Heart left ventricle (tissue), 13 donors: ENCODE measurements around the gene TRABD2A.

ENCODE experiments used
- POLR2A ChIP-seq, 2 donors: fragments of 450-650 bp; IDR thresholded peaks; one replicate each; pipeline ENCODE4 v1.6.1; 2017; ENCODE audit warnings: antibody characterized with exemption in 2 of 2, mild to moderate bottlenecking in 2 of 2, moderate library complexity in 2 of 2
- TF ChIP-seq, protein P1 (sequence below), 12 donors: fragments of 200-600 bp; sonication (generic) in 4 of 12; IDR thresholded peaks; one replicate each; pipeline versions ENCODE4 v1.5.0 to v1.8.0; 2018 to 2022; ENCODE audit warnings: antibody characterized with exemption in 12 of 12, mild to moderate bottlenecking in 5 of 12
- donor health status: ischemic (EF 13 %, LVEDD 7.1; RV severe dilation, severe dysfunction).
- donor health status: DM: no; HTN: yes; CAD: no.
- donor health status: DM: no; HTN: no; CAD: no.
- donor health status: ischemic (EF 25% LVEDD 6.9; RV normal size, moderate dysfunction).
- donor health status: ischemic (EF 25% LVEDD 5.7; RV mildly dilated, moderate dysfunction).
- donor health status: ischemic (EF 35%, LVEDD 5.7; RV mildly dilated, moderate dysfunction).
- donor health status: nonischemic (EF 11% LVEDD 7.7; RV severe dilation, severe dysfunction).
- donor health status: DM: yes; HTN: yes; CAD: no.
- donor health status: PGD.
- donor health status: ischemic (EF 29% LVEDD 5.4; RV normal size, mild dysfunction).
- donor health status: nonischemic (EF 23%, LVEDD 6.1; RV moderate dilation, normal function).

DNA sequence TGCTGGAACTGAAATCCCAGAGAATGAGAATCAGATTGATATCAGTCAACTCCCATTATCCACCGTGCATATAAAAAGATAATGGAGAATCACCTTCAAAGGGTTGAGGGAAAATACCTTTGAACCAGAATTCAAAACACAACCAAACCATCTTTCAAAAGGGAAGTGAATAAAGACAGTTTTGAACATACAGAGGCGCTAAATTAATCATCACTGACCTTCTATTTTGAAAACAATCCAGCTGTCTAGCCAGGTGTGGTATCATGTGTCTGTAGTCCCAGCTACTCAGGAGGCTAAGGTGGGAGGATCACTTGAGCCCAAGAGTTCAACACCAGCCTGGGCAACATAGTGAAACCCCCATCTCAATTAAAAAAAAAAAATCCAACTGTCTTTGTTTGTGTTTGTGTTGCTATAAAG is 63.6 kb downstream of the TRABD2A start:
- TF ChIP-seq, protein P1, sequence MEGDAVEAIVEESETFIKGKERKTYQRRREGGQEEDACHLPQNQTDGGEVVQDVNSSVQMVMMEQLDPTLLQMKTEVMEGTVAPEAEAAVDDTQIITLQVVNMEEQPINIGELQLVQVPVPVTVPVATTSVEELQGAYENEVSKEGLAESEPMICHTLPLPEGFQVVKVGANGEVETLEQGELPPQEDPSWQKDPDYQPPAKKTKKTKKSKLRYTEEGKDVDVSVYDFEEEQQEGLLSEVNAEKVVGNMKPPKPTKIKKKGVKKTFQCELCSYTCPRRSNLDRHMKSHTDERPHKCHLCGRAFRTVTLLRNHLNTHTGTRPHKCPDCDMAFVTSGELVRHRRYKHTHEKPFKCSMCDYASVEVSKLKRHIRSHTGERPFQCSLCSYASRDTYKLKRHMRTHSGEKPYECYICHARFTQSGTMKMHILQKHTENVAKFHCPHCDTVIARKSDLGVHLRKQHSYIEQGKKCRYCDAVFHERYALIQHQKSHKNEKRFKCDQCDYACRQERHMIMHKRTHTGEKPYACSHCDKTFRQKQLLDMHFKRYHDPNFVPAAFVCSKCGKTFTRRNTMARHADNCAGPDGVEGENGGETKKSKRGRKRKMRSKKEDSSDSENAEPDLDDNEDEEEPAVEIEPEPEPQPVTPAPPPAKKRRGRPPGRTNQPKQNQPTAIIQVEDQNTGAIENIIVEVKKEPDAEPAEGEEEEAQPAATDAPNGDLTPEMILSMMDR (IDR thresholded peaks at IDR 0.05), result no peak
- no peak for TF ChIP-seq POLR2A (IDR thresholded peaks at IDR 0.05)
